ENCODE data around the gene KIRREL3.

KIRREL3 gene

GRCh38 chr11:126736682-126737572 is 263.6 kb downstream of the KIRREL3 start:
- no peak for DNase-seq (ENCODE audit: low spot score)

DNA sequence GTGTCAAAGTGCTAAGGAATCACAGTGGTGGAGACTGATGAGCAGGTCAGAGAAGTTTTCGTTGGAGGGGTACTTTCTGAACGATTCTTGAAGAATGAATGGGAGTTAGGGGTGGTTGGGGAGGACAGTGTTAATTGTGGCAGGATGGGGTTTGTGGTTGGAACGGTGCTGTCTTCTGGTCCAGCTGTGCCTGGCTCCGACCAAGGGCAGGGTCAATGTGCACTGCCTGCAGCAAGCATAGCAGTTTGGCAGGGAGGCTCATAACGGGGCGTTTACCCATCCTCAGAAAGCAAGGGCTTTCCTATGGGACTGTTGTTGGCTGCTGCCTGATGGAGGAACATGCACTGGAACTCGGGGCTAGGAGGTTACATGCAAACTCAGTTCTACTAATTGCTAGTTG is 265.8 kb downstream of the KIRREL3 start:
- no peak for DNase-seq (ENCODE audit: low spot score)

GRCh38 chr11:126733685-126734084 is 266.9 kb downstream of the KIRREL3 start:
- no peak for DNase-seq (ENCODE audit: low spot score)

GRCh38 chr11:126732981-126733380 is 267.6 kb downstream of the KIRREL3 start:
- no peak for DNase-seq (ENCODE audit: low spot score)

DNA sequence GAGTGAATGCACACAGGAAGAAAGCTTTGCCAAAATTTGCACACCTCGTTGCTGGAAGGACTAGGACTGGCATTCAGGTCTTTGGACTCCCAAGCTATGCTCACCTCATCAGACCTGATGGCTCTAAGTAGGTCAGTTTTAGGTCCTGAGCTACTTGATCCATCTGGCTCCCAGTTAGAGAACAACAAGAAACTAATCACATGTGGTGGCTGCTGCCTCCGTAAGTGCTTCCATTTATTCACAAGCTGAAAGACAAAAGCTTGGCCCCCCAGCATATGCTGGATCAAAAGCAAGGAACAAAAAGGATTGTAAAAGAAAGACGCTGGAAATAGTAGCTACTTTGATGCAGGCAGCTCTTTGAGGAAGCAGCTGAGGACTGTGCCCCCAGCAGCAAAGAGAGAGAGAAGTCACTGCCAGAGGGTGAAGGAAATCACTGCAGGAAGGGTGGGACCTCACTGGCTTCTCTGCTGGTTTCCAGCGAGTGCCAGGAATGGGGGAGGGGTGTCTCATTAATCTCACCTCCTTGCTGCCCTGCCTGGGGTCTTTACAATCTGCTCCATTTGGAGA is 268.9 kb downstream of the KIRREL3 start:
- DNase-seq (ENCODE audit: low spot score) = no peak

GRCh38 chr11:126727381-126727780 is 273.2 kb downstream of the KIRREL3 start:
- DNase-seq (ENCODE audit: low spot score) = no peak

DNA sequence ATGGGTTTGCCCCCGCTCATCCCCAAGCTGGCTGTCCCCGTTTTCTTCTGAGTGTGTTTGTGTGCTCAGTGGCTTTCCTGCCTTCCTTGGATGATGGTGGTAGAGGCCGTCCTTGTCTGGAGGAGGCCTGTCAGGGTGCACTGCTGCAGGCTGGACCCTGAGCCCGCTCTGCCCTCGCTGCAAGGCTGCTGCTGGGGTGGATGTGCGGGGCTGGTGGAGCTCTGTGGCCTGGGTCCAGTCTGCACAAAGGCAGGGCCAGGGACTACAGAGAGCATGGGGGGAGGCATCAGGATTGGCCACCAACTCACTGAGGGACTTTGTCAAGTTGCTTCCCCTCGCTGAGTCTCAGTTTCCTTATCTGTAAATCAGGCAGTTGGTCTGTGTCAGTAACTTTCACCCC is 275.0 kb downstream of the KIRREL3 start:
- DNase-seq (ENCODE audit: low spot score) = no peak

GRCh38 chr11:126725043-126725442 is 275.5 kb downstream of the KIRREL3 start:
- DNase-seq (ENCODE audit: low spot score) = no peak

- DNase-seq (ENCODE audit: low spot score) = no peak
Measured at GRCh38 chr11:126723665-126724045, 276.9 kb downstream of the KIRREL3 start.

DNA sequence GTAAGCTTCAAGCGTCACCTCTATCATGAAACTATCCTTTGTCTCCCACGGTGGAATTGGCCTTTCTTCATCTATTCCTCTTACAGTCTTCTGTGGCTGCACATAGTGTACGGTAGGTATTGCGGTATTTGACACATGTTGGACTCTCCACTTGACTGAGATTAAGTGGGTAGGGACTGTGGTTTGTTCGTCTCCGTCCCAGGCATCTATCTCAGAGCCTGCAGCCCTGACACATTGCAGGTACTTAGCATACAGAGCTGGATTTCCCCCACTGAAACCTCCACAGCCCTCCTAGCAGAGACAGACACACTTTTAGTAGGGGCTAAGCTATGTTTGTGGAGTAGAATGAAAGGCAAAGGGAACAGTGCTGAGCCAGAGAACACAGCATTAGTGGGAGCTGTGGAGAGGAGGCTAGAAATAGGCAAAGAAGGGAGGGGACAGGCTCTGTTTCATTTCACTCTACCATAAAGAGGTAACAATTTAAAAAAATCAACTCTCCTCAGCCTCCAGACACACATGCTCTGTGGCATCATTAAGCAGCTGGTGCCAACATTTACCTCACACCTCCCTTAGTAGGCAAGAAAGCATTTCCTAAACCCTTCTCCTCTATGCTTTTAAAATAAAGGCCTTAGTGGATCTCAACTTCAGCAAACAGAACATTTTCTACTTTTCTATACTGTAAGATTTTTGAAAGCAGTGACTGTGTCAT is 277.5 kb downstream of the KIRREL3 start:
- no peak for DNase-seq (ENCODE audit: low spot score)

DNA sequence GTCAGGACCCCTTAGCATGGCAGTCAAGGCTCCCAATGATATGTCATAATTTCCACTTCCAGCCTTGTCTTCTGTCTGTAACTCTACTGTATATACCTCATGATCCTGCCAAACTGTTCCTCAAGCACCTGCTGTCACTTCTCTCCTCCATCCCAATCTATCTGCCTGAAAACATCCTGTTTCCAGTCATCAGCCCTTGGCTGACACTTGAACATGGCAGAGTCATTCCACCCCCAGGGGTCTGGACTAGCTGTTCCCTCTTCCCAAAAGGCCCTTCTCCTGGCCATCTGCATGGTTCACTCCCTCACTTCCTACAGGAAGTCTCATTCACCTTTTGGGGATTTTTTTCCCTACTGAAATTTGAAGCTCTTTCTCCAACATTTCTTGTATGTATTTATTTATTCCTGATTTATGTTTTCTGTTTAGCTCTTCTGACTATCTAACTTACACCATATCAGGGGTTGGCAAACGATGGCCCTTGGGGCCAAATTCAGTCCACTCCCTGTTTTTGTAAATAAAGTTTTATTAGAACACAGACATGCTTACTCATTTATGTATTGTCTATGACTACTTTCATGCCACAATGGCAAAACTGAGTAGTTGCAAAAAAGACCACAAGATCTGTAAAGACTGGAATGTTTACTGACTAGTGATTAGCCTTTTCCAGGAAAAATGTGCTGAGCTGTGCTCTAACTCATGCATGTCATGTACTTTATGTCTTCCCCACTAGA is 278.4 kb downstream of the KIRREL3 start:
- no peak for DNase-seq (ENCODE audit: low spot score)

- no peak for DNase-seq (ENCODE audit: low spot score)
Measured at GRCh38 chr11:126720539-126721235, 279.9 kb downstream of the KIRREL3 start.

DNA sequence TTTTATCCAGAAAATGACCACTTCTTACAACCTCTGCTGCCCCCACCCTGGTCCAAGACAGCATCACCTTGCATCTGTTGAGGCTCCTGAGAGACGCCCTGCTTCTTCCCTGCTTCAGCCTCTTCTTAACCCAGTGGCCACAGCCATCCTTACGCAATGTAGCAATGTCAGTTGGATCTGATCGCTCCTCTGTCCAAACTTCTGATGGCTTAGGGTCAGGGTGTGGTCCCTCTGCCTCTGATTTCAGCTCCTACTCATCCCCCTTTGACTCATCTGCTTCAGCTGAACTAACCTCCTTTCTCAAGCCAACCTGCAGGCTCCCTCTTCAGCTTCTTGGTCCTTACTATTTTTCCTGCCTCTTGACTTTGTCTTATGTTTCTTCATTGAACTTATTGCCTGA is 280.8 kb downstream of the KIRREL3 start:
- no peak for DNase-seq (ENCODE audit: low spot score)

- DNase-seq (ENCODE audit: low spot score) = no peak
Measured at GRCh38 chr11:126718276-126718675, 282.3 kb downstream of the KIRREL3 start.

DNA sequence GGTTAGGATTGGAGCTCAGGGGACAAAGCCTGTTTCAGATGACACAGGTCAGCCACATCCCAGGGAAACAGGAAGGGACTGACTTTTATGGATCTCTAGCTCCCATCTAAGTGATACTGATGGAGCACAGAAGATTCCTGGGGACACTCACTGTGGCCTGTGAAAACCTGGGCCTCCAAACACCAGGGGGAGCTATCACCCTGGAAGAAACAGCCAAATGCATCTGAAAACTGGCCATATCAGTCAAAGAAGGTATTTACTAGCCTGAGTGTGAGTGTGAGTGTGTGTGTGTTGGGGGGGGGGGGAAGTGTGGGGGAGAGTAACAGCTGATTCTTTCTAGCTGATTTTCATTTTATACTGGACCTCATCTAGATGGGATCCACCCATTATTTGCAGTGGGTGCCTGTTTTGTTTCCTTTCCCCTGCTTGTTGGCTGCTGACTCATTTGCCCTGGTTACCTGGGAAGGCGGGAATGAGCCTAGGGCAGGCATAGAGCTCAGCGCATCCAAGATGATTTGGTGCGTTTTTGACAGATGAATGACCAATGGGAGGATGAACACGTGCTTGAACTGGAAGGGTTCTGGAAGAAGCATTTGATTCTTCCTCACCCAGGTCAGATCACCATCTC is 284.0 kb downstream of the KIRREL3 start:
- DNase-seq (ENCODE audit: low spot score) = peak; percentile 45

GRCh38 chr11:126713806-126714205 is 286.8 kb downstream of the KIRREL3 start:
- DNase-seq (ENCODE audit: low spot score) = no peak

- no peak for DNase-seq (ENCODE audit: low spot score)
Measured at GRCh38 chr11:126711977-126712625, 288.5 kb downstream of the KIRREL3 start.

DNA sequence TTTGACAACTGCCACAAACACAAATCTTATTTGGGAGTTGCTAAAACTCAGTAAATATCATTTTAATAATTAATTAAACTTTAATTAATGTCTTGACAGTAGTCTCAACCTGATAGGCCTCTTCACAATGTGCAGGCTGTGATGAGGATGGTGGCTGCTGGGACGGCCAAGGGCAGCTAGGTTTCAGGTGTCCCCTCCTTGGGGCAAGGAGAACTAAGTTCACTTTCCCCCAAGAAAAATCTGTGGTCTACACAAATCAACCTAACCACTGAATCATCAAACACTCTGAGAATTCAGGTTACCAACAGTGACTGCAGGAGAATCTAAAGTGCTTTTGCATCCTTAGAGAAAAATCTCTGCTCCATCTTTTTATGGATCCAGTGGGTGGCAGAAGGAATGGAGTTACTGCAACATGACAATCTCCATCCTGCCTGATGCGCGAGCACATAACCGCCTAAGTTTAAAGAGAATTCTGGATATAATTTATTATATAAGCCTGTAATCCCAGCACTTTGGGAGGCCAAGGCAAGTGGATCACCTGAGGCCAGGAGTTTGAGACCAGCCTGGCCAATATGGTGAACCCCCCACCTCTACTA is 289.7 kb downstream of the KIRREL3 start:
- DNase-seq (ENCODE audit: low spot score) = no peak

DNA sequence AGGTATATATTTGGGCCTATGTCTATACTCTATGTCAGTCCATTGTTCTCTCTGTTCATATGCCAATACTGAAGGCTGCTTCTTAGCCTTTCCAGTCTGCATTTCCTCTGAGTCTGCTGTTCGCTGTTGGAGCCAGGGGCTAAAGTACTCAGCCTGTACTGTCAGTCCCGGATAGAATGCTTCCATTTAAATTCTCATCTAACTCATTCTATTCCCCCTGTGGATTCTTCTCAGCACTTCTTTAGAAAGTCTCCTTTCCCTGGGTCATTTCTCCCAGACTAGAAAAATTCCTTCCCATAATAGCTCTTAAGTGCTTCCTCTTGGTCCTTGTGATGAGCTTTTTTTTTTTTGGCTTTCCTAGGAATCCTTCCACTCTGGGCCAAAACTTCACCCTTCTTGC is 293.1 kb downstream of the KIRREL3 start:
- DNase-seq (ENCODE audit: low spot score) = no peak

- DNase-seq (ENCODE audit: low spot score) = no peak
Measured at GRCh38 chr11:126704096-126704495, 296.5 kb downstream of the KIRREL3 start.

Measured in activated CD4-positive, alpha-beta T cell treated with anti-CD3 and anti-CD28 coated beads, Interleukin-2, Interleukin-4, amounts not matched to agents 100 ng/mL and 50 ng/mL, durations not matched to agents 16 hours and 8 hours (primary cell).